Measurements from ENCODE around the gene NTMT1.

Gene NTMT1

DNA sequence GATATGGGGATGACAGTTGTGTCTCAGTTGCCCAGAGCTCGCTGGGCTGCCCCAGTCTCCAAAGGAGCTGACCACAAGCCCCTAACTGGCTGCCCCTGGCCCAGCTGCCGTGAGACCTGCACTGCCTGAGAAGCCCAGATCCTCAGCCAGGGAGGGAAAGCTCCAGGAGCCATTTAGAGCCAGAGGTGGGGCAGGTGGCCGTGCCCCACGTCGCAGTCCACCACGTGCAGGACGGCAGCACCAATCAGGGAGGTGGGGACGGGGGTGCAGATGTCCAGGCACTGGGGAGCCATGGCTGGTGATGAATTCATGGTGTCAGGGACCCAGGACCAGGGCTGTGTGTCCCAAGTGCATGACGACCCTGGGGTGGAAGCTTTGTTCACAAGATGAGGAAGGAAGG lies 52.9 kb downstream of the NTMT1 start:
- DNase-seq (ENCODE audit: low spot score), result no peak

DNA sequence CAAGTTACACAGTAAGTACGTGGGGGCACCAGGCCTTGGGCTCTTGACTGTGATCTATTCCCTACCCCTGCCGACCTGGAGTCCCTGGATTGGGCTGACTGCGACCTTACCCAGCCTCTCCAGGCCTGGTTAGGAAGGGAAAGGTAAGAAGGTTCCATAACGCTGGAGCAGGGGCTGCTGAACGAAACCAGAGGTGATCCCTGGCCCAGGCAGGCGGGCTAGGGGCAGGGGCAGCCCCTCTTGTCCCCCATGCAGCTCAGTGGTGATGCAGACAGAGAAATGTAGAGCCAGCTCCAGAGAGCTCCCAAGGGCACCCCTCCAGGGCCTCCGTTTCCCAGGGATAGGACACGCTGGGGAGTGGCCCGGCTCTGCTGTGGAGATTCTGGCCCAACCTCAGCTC lies 53.6 kb downstream of the NTMT1 start:
- DNase-seq (ENCODE audit: low spot score), result no peak

DNA sequence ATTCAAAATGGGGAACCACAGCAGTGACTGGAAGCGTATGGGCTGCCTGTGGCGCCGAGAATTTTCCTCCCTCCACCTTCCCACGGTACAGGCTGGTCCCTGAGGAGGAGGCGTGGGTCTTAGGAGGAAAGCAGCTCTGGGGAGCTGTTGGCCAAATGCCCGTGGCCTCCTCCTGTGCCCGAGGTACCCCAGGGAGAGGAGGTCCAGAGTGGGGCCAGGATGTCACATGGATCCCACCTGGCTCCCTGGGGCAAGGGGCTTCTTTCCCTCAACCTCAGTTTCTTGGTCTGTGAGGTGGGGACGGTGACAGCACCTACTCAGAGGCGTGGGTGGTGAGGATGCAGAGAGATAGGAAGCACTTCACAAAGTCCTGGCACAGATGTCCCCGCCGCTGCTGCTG lies 56.0 kb downstream of the NTMT1 start:
- no peak for DNase-seq (ENCODE audit: low spot score)

DNA sequence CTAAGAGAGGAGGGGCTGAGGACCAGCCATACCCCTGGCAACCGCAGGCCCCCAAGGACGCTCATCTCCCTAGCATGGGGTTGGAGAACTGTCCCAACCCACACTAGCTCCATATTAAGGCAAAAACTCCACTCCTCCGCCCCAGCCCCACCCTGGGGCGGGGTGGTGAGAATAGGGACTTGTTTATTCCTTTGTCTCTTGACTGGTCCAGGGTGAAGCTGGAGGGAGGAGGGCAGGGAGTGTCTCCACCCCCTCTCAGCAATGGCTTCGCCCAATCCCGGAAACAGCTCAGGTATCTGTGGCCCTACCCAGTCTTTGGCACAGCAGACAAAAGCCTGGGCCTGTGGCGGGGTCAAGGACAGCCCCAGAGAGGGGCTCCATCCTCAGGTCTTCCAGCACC lies 56.4 kb downstream of the NTMT1 start:
- no peak for DNase-seq (ENCODE audit: low spot score)

DNA sequence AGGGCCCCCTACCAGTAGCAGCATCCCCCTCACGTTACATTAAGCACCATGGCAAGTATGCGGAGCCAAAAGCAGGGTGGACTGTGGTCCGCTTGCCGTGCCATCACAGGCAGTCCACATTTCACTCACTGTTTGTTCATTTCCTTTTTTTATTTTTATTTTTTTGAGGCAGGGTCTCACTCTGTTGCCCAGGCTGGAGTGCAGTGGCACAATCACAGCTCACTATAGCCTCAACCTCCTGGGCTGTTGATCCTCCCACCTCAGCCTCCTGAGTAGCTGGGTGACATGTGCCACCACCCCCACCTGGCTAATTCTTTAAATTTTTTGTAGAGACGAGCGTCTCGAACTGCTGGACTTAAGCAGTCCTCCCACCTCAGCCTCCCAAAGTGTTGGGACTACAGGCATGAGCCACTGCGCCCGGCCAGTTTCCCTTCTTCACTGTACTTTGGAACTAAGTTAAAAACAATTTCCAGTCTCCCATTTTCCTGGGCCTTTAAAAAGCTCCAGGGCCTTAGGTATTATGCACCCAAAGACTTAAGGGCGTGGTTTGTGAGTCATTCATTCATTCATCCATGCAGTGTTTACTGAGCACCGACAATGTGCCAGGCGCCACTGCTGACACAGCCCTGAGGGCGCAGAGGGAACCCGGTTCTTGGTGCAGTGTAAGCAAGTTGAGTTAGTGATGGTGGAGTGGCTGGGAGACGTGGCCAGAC lies 59.4 kb downstream of the NTMT1 start:
- peak; percentile 80 for DNase-seq (ENCODE audit: low spot score)
